Neutrophil (primary cell): Measurements from ENCODE around the gene BICRA.

Experiments
- H3K27ac ChIP-seq: fragments of 200-600 bp; sonication (generic); 2 replicates; pipeline ENCODE4 v1.5.1; 2016; ENCODE audit warnings: mild to moderate bottlenecking, moderate library complexity
- H3K27me3 ChIP-seq: fragments of 200-600 bp; sonication (generic); 2 replicates; pipeline ENCODE4 v1.6.0; 2016; ENCODE audit warnings: mild to moderate bottlenecking
- H3K36me3 ChIP-seq: fragments of 200-600 bp; sonication (generic); 2 replicates; pipeline ENCODE4 v1.5.1; 2017
- H3K4me1 ChIP-seq, 2 experiments: fragments of 200-600 bp in 1 of 2; sonication (generic) in 1 of 2; 1 replicate in 1 of 2; 2 replicates in 1 of 2; pipeline versions ENCODE4 v1.5.1 to v1.6.1; 2013 to 2016; ENCODE audit warnings: low read depth in 1 of 2, low read length in 1 of 2, mild to moderate bottlenecking in 1 of 2, moderate library complexity in 1 of 2; ENCODE audit not compliant: control insufficient read depth in 1 of 2, insufficient read depth in 1 of 2
- H3K4me3 ChIP-seq, 2 experiments: fragments of 200-600 bp in 1 of 2; sonication (generic) in 1 of 2; 1 replicate in 1 of 2; 2 replicates in 1 of 2; pipeline ENCODE4 v1.5.1; 2013 to 2016; ENCODE audit warnings: low read depth in 1 of 2, low read length in 1 of 2, mild to moderate bottlenecking in 1 of 2, moderate library complexity in 1 of 2
- H3K9me3 ChIP-seq: fragments of 200-600 bp; sonication (generic); 2 replicates; pipeline ENCODE4 v1.5.1; 2016
- CTCF ChIP-seq: fragments of 200-600 bp; sonication (generic); IDR thresholded peaks from 2 replicates; pipeline ENCODE4 v1.5.1; 2016; ENCODE audit warnings: antibody characterized with exemption

The BICRA gene

DNA sequence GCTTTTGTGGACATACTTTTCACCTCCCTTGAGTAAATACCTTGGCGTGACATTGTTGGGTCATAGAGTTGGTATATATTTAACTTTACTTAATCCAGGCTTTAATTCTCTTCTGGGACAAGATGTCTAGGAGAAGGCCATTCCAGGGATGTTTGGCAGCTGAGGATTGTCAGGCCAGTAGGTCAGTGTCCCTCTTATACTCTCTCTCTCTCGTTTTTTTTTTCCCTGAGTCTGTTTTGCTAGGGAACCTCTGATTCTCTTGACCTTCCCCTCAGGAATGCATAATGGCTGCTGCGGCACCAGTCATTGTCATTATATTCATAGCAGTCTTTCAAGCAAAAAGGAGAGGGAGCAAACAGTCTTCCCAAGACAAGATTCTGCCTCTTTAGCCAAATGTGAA, 48.8 kb downstream of the BICRA start:
- Histone ChIP-seq H3K4me1 (no peaks in the 10 kb centered on the region), H3K27ac (no peak overlapping the region), H3K27me3 (no peaks in the 10 kb centered on the region), H3K36me3 (no peaks in the 10 kb centered on the region), H3K9me3 (no peaks in the 10 kb centered on the region), H3K4me3 (no peak overlapping the region)
- no peak for TF ChIP-seq CTCF

DNA sequence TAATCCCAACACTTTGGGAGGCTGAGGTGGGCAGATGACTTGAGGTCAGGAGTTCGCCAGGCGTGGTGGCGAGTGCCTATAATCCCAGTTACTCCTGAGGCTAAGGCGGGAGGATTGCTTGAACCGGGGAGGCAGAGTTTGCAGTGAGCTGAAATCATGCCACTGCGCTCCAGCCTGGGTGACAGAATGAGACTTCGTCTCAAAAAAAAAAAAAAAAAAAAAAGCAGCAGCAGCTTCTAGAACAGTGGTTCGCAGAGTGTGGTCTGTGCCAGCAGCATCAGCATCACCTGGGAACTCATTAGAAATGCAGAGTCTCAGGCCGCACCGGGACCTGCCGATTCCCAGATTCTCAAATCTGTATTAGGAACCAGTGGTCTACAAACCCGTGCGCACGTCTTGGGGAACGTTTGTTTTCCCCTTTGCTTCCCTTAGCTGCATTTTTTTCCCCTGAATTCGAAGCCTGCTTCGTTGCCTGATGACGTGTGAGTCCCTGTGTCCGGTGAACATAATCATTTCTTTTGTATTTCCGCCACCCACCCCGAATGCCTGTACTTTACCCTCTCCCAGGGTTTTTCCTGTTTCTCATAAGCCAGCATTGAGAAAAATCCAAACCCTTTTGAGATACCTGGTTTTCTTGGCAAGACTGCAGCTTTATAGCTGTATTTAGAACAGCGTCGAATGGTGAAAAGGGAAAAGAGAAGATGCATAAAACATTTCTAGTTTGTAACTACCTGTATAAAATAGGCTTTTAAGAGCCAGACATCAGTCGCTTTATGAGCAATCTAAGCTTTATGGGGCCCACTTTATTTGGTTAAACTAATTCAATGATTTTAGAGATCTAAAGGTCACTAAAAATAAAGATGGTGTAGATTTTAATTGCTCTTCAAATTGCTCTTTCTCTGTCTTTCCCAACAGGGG, 49.8 kb downstream of the BICRA start:
- Histone ChIP-seq H3K36me3 (no peaks in the 10 kb centered on the region), H3K27me3 (no peaks in the 10 kb centered on the region), H3K4me1 (peaks cover under 1 to 4% of the 10 kb centered on the region in 2 experiments), H3K4me3 (no peak overlapping the region), H3K27ac (no peak overlapping the region), H3K9me3 (no peaks in the 10 kb centered on the region)
- no peak for TF ChIP-seq CTCF

- no peak overlapping the region for H3K4me3 ChIP-seq
- H3K36me3 ChIP-seq: no peaks in the 10 kb centered on the region
- no peaks in the 10 kb centered on the region for H3K9me3 ChIP-seq
- no peak overlapping the region for H3K27ac ChIP-seq
- TF ChIP-seq CTCF: no peak
- H3K4me1 ChIP-seq: peaks cover 8 to 15% of the 10 kb centered on the region in 2 experiments
- no peaks in the 10 kb centered on the region for H3K27me3 ChIP-seq
Observed at GRCh38 chr19:47660435-47660832, 51.5 kb downstream of the BICRA start.

- no peak overlapping the region for H3K27ac ChIP-seq
- H3K9me3 ChIP-seq: no peaks in the 10 kb centered on the region
- no peaks in the 10 kb centered on the region for H3K27me3 ChIP-seq
- H3K36me3 ChIP-seq: no peaks in the 10 kb centered on the region
- H3K4me3 ChIP-seq: no peak overlapping the region
- no peak for TF ChIP-seq CTCF
- H3K4me1 ChIP-seq: peaks cover 8 to 15% of the 10 kb centered on the region in 2 experiments
Observed at GRCh38 chr19:47661161-47661560, 52.2 kb downstream of the BICRA start.

DNA sequence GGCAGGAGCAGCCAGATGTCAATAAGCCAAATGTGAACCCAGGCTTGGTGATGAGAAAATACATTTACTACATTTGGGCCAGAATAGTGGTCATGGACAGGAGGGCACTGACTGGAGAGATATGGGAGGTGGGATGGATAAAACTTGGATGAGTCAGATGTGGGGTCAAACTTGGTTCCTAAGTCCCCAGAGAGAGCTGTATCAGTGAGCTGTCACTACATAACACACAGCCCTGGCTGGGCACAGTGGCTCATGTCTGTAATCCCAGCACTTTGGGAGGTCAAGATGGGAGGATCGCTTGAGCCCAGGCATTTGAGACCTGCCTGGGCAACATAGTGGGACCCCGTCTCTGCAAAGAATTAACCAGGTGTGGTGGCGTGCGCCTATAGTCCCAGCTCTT, 52.7 kb downstream of the BICRA start:
- Histone ChIP-seq H3K9me3 (no peaks in the 10 kb centered on the region), H3K4me1 (peaks cover 8 to 15% of the 10 kb centered on the region in 2 experiments), H3K27me3 (no peaks in the 10 kb centered on the region), H3K4me3 (no peak overlapping the region), H3K27ac (no peak overlapping the region), H3K36me3 (no peaks in the 10 kb centered on the region)
- TF ChIP-seq CTCF: no peak
